GM08714 (cell line): ENCODE data around the gene ELL2.
"Not testable (repeated sequence)": the region's sequence is repeated elsewhere in the genome, so short reads cannot be mapped to it uniquely, and the experiment has no call there.

Source experiments
- H3K4me3 ChIP-seq: fragments of 200-500 bp; sonication (Bioruptor generic); 2 replicates; pipeline ENCODE4 v1.5.1; 2014; ENCODE audit warnings: mild to moderate bottlenecking, low read length, inconsistent platforms
- ZNF274 ChIP-seq: IDR thresholded peaks from 2 replicates; pipeline ENCODE4 v1.6.1; 2012; ENCODE audit warnings: mild to moderate bottlenecking, low read depth, low read length

ELL2 gene

GRCh38 chr5:95853490-95853889 lies 108.2 kb downstream of the ELL2 start:
- H3K4me3 ChIP-seq: no peak overlapping the region
- TF ChIP-seq ZNF274: no peak

GRCh38 chr5:95852567-95852966 lies 109.1 kb downstream of the ELL2 start:
- no peak for TF ChIP-seq ZNF274
- H3K4me3 ChIP-seq: no peak overlapping the region

- not testable (repeated sequence) for H3K4me3 ChIP-seq
Observed at GRCh38 chr5:95851141-95851540, 110.5 kb downstream of the ELL2 start.

GRCh38 chr5:95850391-95850894 lies 111.2 kb downstream of the ELL2 start:
- no peak for TF ChIP-seq ZNF274

GRCh38 chr5:95848701-95849100 lies 113.0 kb downstream of the ELL2 start:
- no peak for TF ChIP-seq ZNF274
- H3K4me3 ChIP-seq: no peak overlapping the region

More at GRCh38 chr5:95850391-95850894, 111.2 kb downstream of the ELL2 start:
- H3K4me3 ChIP-seq: no peak overlapping the region

- H3K4me3 ChIP-seq: no peak overlapping the region
- TF ChIP-seq ZNF274: no peak
Observed at GRCh38 chr5:95847261-95847592, 114.4 kb downstream of the ELL2 start.

GRCh38 chr5:95846554-95847260 lies 114.9 kb downstream of the ELL2 start:
- no peak overlapping the region for H3K4me3 ChIP-seq
- TF ChIP-seq ZNF274: no peak

- no peak overlapping the region for H3K4me3 ChIP-seq
Observed at GRCh38 chr5:95845391-95845790, 116.3 kb downstream of the ELL2 start.

GRCh38 chr5:95843733-95844223 lies 117.9 kb downstream of the ELL2 start:
- TF ChIP-seq ZNF274: no peak
- H3K4me3 ChIP-seq: no peak overlapping the region

More at GRCh38 chr5:95845391-95845790, 116.3 kb downstream of the ELL2 start:
- TF ChIP-seq ZNF274: no peak

- no peak overlapping the region for H3K4me3 ChIP-seq
- TF ChIP-seq ZNF274: no peak
Observed at GRCh38 chr5:95842854-95843544, 118.7 kb downstream of the ELL2 start.

- no peak overlapping the region for H3K4me3 ChIP-seq
Observed at GRCh38 chr5:95841914-95842812, 119.5 kb downstream of the ELL2 start.

GRCh38 chr5:95840956-95841705 lies 120.5 kb downstream of the ELL2 start:
- no peak overlapping the region for H3K4me3 ChIP-seq
- TF ChIP-seq ZNF274: no peak

More at GRCh38 chr5:95841914-95842812, 119.5 kb downstream of the ELL2 start:
- TF ChIP-seq ZNF274: no peak

- TF ChIP-seq ZNF274: no peak
- H3K4me3 ChIP-seq: no peak overlapping the region
Observed at GRCh38 chr5:95839658-95840057, 122.0 kb downstream of the ELL2 start.
